Transverse colon (tissue), 4 donors: ENCODE results near the gene SATB2. TPM values are rescaled to one million over a fixed set of nuclear protein-coding genes. Genes with fewer than 3 reads are reported as not detected.

Source experiments
- DNase-seq: peaks from one replicate; pipeline ENCODE4 v3.0.0-alpha.2; 2019
- H3K27ac ChIP-seq, 4 donors: fragments of 200-600 bp; sonication (generic); 2 replicates each; pipeline ENCODE4 v1.5.1; 2016 to 2018; ENCODE audit warnings: inconsistent platforms in 4 of 4
- H3K27me3 ChIP-seq: fragments of 200-600 bp; sonication (generic); 2 replicates; pipeline ENCODE4 v1.5.1; 2017; ENCODE audit warnings: inconsistent platforms
- H3K36me3 ChIP-seq, 4 donors: fragments of 200-600 bp; sonication (generic); 2 replicates each; pipeline ENCODE4 v1.5.1; 2017 to 2019; ENCODE audit warnings: inconsistent platforms in 4 of 4
- H3K4me1 ChIP-seq, 4 donors: fragments of 200-600 bp; sonication (generic); 2 replicates each; pipeline ENCODE4 v1.5.1; 2017 to 2020; ENCODE audit warnings: inconsistent platforms in 4 of 4
- H3K4me3 ChIP-seq, 4 donors: fragments of 200-600 bp; sonication (generic); 1 replicate in 1 of 4; 2 replicates in 3 of 4; pipeline versions ENCODE4 v1.5.1 to v1.6.1; 2017 to 2019; ENCODE audit warnings: inconsistent platforms in 4 of 4
- H3K9me3 ChIP-seq, 2 donors: fragments of 200-600 bp; sonication (generic); 2 replicates each; pipeline ENCODE4 v1.5.1; 2017 to 2019; ENCODE audit warnings: inconsistent platforms in 2 of 2
- CTCF ChIP-seq, 5 experiments: fragments of 200-600 bp in 3 of 5; fragments of 450-650 bp in 2 of 5; sonication (generic) in 3 of 5; IDR thresholded peaks; 1 replicate in 2 of 5; 2 replicates in 3 of 5; pipeline ENCODE4 v1.5.1; 2016 to 2017; ENCODE audit warnings: antibody characterized with exemption in 5 of 5, inconsistent platforms in 3 of 5, mild to moderate bottlenecking in 2 of 5, moderate library complexity in 1 of 5
- EP300 ChIP-seq: sonication (generic); formaldehyde crosslinking; IDR thresholded peaks from one replicate; pipeline ENCODE4 v1.6.1; 2017; ENCODE audit warnings: antibody characterized with exemption, low read depth
- POLR2A ChIP-seq: fragments of 450-650 bp; IDR thresholded peaks from one replicate; pipeline ENCODE4 v1.6.1; 2016; ENCODE audit warnings: antibody characterized with exemption, mild to moderate bottlenecking, moderate library complexity
- POLR2AphosphoS5 ChIP-seq, 3 donors: sonication (generic); formaldehyde crosslinking; IDR thresholded peaks; one replicate each; pipeline ENCODE4 v1.6.1; 2016; ENCODE audit warnings: antibody characterized with exemption in 3 of 3
- WGBS, 2 donors: methylation state at CpG; one replicate each; pipeline ENCODE4 v1.1.5; 2018; ENCODE audit warnings: low coverage in 1 of 2; 5-methylcytosine and 5-hydroxymethylcytosine counted together
- in situ Hi-C, 4 donors: fragments of 200-750 bp; cut with MboI; loops; one replicate each; pipeline versions ENCODE4 v1.15.0 to v1.15.1; 2017; ENCODE audit warnings: low sequenced_read_pairs in 3 of 4, low pct_ligation_motif_present in 1 of 4, low pct_unique_long_range_greater_than_20kb in 1 of 4
- intact Hi-C: fragments of 100-400 bp; cut with DNase I; formaldehyde crosslinking; loops from one replicate; pipeline ENCODE4 v1.15.1; 2023; ENCODE audit warnings: low total_unique reads
- total RNA-seq, 4 donors: library from RNA; depleted of rRNA; stranded (reverse); fragments of >200 nt; gene quantifications; one replicate each; pipeline ENCODE4 v1.1.0, GENCODE V29; 2016

Gene SATB2
- total RNA-seq, 4 donors from 2014 or later, result 289 to 316 (median 293) TPM

- H3K4me3 ChIP-seq, result no peak overlapping the region
- TF ChIP-seq EP300, result no peak
- TF ChIP-seq CTCF (IDR thresholded peaks at IDR 0.05), result no peak
- TF ChIP-seq POLR2A, result no peak
- TF ChIP-seq POLR2AphosphoS5 (IDR thresholded peaks at IDR 0.05), result peak in 1 of 3 donors; percentile 43
- H3K36me3 ChIP-seq, result peaks cover 0 to 6% (median 0%) of the 10 kb centered on the region in 4 donors
- 65% methylated on average over 1 of the region's 1 CpG; no CpG with 5 or more reads in 1 of the 2 donors for WGBS, 2 donors
- H3K27me3 ChIP-seq, result no peaks in the 10 kb centered on the region
- intact Hi-C loops, result no loop called here
- H3K4me1 ChIP-seq, result peaks cover 3 to 32% (median 6%) of the 10 kb centered on the region in 4 donors
- peak overlapping the region; percentile 66 to 75 (median 72) for H3K27ac ChIP-seq
- in situ Hi-C loops, result no loop called here
- H3K9me3 ChIP-seq, result no peaks in the 10 kb centered on the region
- DNase-seq, result peak; percentile 40
These were observed 65.4 kb downstream of the SATB2 start for GRCh38 chr2:199392363-199392762.

GRCh38 chr2:199388728-199389268 is 68.9 kb downstream of the SATB2 start:
- TF ChIP-seq CTCF (IDR thresholded peaks at IDR 0.05) (no peak), POLR2AphosphoS5 (IDR thresholded peaks at IDR 0.05) (no peak)
- intact Hi-C loops (no loop called here), in situ Hi-C loops (no loop called here)
- Histone ChIP-seq H3K4me3 (no peak overlapping the region), H3K9me3 (no peaks in the 10 kb centered on the region), H3K27me3 (no peaks in the 10 kb centered on the region), H3K27ac (no peak overlapping the region), H3K4me1 (peaks cover 3 to 35% (median 6%) of the 10 kb centered on the region in 4 donors), H3K36me3 (no peaks in the 10 kb centered on the region)
- WGBS, 2 donors, result 17 to 53% methylated on average over 1 of the region's 1 CpG
- DNase-seq, result no peak

GRCh38 chr2:199384043-199384442 is 73.7 kb downstream of the SATB2 start:
- peaks cover 0 to 9% (median 0%) of the 10 kb centered on the region in 4 donors for H3K36me3 ChIP-seq
- H3K4me3 ChIP-seq, result no peak overlapping the region
- no peak for DNase-seq
- in situ Hi-C loops (no loop called here), intact Hi-C loops (no loop called here)
- H3K27ac ChIP-seq, result no peak overlapping the region
- H3K4me1 ChIP-seq, result peaks cover 0 to 24% (median 4%) of the 10 kb centered on the region in 4 donors
- TF ChIP-seq POLR2A (no peak), CTCF (IDR thresholded peaks at IDR 0.05) (no peak), EP300 (no peak), POLR2AphosphoS5 (IDR thresholded peaks at IDR 0.05) (no peak)
- 33 to 77% methylated on average over 1 of the region's 1 CpG for WGBS, 2 donors
- no peaks in the 10 kb centered on the region for H3K27me3 ChIP-seq
- no peaks in the 10 kb centered on the region for H3K9me3 ChIP-seq

- WGBS, 2 donors, result 58 to 63% methylated on average over 4 of the region's 4 CpGs
- no peaks in the 10 kb centered on the region for H3K9me3 ChIP-seq
- intact Hi-C loops, result no loop called here
These were observed 74.7 kb downstream of the SATB2 start for GRCh38 chr2:199383021-199383420.

More at GRCh38 chr2:199383021-199383420, 74.7 kb downstream of the SATB2 start:
- Histone ChIP-seq H3K4me3 (no peak overlapping the region), H3K27ac (no peak overlapping the region), H3K4me1 (peaks cover 0 to 24% (median 4%) of the 10 kb centered on the region in 4 donors), H3K36me3 (peaks cover 0 to 9% (median 0%) of the 10 kb centered on the region in 4 donors), H3K27me3 (no peaks in the 10 kb centered on the region)
- TF ChIP-seq CTCF (IDR thresholded peaks at IDR 0.05) (no peak), POLR2AphosphoS5 (IDR thresholded peaks at IDR 0.05) (no peak), POLR2A (no peak), EP300 (no peak)
- in situ Hi-C loops, result no loop called here
- no peak for DNase-seq
